HFFc6 (cell line): ENCODE results near the gene BRD3OS. TPM values are rescaled to one million over a fixed set of nuclear protein-coding genes. Genes with fewer than 3 reads are reported as not detected.

Source experiments
- DNase-seq: peaks from one replicate; pipeline ENCODE4 v3.0.0-alpha.2; 2018
- H3K27ac Mint-ChIP-seq: 2 replicates; pipeline ENCODE4 v1.8.0; 2020; ENCODE audit warnings: mild to moderate bottlenecking, mixed read lengths
- H3K27me3 Mint-ChIP-seq: 2 replicates; pipeline ENCODE4 v1.8.0; 2021; ENCODE audit warnings: mild to moderate bottlenecking, moderate library complexity, mixed read lengths; ENCODE audit not compliant: insufficient read depth
- H3K36me3 Mint-ChIP-seq: 2 replicates; pipeline ENCODE4 v1.8.0; 2021; ENCODE audit warnings: low read depth, mixed read lengths
- H3K4me1 Mint-ChIP-seq: 2 replicates; pipeline ENCODE4 v1.8.0; 2020; ENCODE audit warnings: low read depth, mixed read lengths
- H3K4me3 Mint-ChIP-seq: 2 replicates; pipeline ENCODE4 v1.8.0; 2020; ENCODE audit warnings: mild to moderate bottlenecking, moderate library complexity, mixed read lengths
- H3K9me3 Mint-ChIP-seq: 2 replicates; pipeline ENCODE4 v1.8.0; 2020; ENCODE audit warnings: mild to moderate bottlenecking, mixed read lengths
- CTCF ChIP-seq: fragments of 200-600 bp; sonication (generic); IDR thresholded peaks from 2 replicates; pipeline ENCODE4 v1.5.0; 2021; ENCODE audit warnings: antibody characterized with exemption, mild to moderate bottlenecking
- total RNA-seq, 6 experiments: library from RNA; stranded (reverse); fragmentation: NEBNext Ultra II Directional; extraction: Animal tissue kit (Norgen Biotek cat#: 25700); gene quantifications; 2 replicates in 1 of 6; 3 replicates in 5 of 6; pipeline ENCODE4 v1.2.3, GENCODE V29; 2021

The BRD3OS gene
- total RNA-seq, 6 experiments from 2014 or later: 28.7 to 36.8 (median 31.1) TPM

DNA sequence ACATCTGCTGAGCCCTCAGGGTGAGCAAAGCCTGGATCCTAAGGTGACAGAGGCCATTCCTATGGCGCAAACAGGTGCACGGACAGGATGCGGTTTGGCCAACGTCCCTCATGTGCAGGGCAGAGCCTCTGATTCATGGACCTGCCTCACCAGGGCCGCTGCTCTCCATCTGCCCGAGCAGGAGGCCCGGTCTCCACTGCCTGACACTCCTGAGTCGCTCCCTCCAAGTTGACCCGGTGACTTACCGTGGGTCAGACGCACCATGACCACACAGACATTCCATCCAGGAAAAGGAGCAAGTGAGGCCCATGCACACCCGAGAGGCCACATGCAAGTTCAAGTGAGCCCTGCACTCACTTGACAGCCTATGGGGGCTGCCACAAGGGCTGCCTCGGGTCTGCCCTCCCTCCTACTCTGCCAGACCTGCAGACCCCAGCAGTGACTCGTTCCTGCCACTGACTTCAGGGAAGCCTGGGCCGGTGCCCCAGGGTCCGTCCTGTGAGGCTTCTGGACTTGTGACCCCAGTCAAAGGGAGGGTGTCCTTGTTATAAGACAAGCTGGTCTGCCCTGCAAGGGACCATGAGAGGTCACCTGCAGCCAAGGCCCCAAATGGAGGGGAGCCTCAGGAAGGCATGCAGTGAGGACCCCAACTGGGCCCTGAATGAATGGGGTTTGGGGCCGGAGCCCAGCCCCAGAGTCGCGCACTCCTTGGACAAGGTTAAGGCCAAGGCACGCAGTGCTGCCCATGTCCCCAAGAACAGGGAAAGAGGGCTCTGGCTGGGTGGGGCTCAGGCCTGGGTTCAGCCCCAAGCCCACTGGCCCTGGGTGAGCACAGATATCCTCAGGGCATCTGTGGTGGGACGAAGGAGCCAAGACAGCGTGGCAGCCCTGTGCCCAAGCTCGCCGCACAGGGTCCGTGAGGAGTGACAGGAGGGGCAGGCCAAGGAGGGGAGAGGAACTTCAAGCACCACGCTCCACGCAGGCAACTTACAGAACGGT, 10.1 kb downstream of the BRD3OS start:
- H3K9me3 Mint-ChIP-seq: no peaks in the 10 kb centered on the region
- peaks cover 2% of the 10 kb centered on the region for H3K27me3 Mint-ChIP-seq
- peaks cover 15% of the 10 kb centered on the region for H3K36me3 Mint-ChIP-seq
- no peak for TF ChIP-seq CTCF
- H3K4me1 Mint-ChIP-seq: no peaks in the 10 kb centered on the region
- H3K27ac Mint-ChIP-seq: no peak overlapping the region
- no peak overlapping the region for H3K4me3 Mint-ChIP-seq
- no peak for DNase-seq

DNA sequence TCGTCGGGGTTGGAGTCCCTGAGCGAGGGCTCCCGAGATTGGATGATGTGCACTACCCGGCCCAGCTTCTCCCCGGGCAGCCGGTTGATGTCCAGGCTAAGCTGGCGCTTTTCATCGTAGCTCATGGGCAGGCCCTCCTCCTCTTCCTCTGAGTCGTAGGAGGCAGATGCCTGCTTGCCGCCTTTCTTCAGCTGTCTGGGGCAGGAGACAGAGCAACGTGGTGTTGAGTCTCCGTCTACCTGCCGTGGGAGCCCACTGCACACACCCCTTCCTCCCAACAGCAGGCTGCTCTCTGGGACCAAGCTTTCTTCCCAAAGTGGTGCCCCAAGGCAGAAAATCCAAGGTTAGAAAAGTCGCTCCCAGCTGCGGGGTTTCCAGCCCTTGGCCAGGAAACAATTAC, 10.8 kb downstream of the BRD3OS start:
- DNase-seq: no peak
- no peak overlapping the region for H3K27ac Mint-ChIP-seq

DNA sequence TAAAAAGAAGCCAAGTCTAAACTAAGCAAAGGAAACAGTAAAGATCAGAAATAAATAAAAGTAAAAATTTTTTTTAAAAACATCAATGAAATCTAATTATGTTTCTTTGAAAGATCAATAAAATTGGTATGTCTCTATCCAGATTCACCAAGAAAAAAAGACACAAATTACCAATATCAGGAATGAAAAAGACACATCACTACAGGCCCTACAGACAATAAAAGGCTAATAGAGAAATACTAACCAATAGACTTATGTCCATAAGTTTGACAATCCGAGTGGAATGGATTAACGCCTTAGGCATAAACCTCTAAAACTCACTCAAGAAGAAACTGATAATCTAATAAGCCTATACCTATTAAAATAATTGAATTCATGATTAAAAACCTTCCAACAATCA, 12.4 kb downstream of the BRD3OS start:
- no peak for TF ChIP-seq CTCF
- Mint-ChIP-seq H3K4me3 (no peak overlapping the region), H3K27me3 (peaks cover 2% of the 10 kb centered on the region), H3K4me1 (no peaks in the 10 kb centered on the region), H3K36me3 (peaks cover 15% of the 10 kb centered on the region), H3K9me3 (no peaks in the 10 kb centered on the region), H3K27ac (no peak overlapping the region)
- no peak for DNase-seq

More for the DNA sequence above, 10.8 kb downstream of the BRD3OS start:
- Mint-ChIP-seq H3K36me3 (peaks cover 15% of the 10 kb centered on the region), H3K27me3 (peaks cover 2% of the 10 kb centered on the region), H3K4me1 (no peaks in the 10 kb centered on the region), H3K9me3 (no peaks in the 10 kb centered on the region), H3K4me3 (no peak overlapping the region)
- no peak for TF ChIP-seq CTCF

GRCh38 chr9:134039386-134040175, 14.3 kb downstream of the BRD3OS start:
- Mint-ChIP-seq H3K27me3 (peaks cover 5% of the 10 kb centered on the region), H3K4me1 (no peaks in the 10 kb centered on the region), H3K4me3 (no peak overlapping the region), H3K27ac (no peak overlapping the region), H3K36me3 (peaks cover 9% of the 10 kb centered on the region), H3K9me3 (no peaks in the 10 kb centered on the region)
- no peak for DNase-seq
- no peak for TF ChIP-seq CTCF

DNA sequence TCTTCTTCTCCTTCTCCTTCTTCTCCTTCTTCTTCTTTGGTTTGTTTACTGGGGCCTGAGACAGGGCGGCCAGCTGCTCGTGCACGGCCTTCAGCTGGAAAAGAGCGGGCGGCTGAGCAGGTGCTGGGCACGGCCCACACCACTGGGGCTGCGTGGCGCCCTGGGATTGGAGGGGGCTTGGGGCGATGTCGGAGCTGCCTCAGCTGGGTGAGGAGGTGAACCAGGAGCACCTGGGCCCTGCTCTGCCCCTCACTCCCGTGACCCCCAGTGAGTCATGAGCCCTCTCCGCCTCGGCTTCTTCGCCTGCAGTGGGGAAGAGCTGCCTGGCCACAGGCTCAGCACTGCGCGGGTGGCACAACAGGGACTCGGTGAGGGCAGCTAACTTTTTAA, 14.9 kb downstream of the BRD3OS start:
- DNase-seq: no peak
- Mint-ChIP-seq H3K27ac (no peak overlapping the region), H3K4me3 (no peak overlapping the region), H3K27me3 (peaks cover 3% of the 10 kb centered on the region), H3K4me1 (no peaks in the 10 kb centered on the region), H3K36me3 (peaks cover 9% of the 10 kb centered on the region), H3K9me3 (no peaks in the 10 kb centered on the region)
- no peak for TF ChIP-seq CTCF
